Measurements from ENCODE around the gene KCTD3. TPM values are rescaled to one million over a fixed set of nuclear protein-coding genes. Genes with fewer than 3 reads are reported as not detected.

KCTD3 gene
- total RNA-seq, 1 experiment from 2014 or later: 52.8 TPM

GRCh38 chr1:215601276-215601675, 34.2 kb downstream of the KCTD3 start:
- no peak overlapping the region for H3K9ac ChIP-seq (ENCODE audit: low read length)
- no peaks in the 10 kb centered on the region for H3K79me2 ChIP-seq (ENCODE audit: low read length)
- no peaks in the 10 kb centered on the region for H3K4me1 ChIP-seq (ENCODE audit: insufficient read depth, low read length)
- H3K36me3 ChIP-seq (ENCODE audit: low read depth, low read length): peaks cover 42% of the 10 kb centered on the region; the same call in 1 of the 2 replicates
- no peak overlapping the region for H2AFZ ChIP-seq (ENCODE audit: low read length)
- no peaks in the 10 kb centered on the region for H3K27me3 ChIP-seq (ENCODE audit: low read length)
- no peaks in the 10 kb centered on the region for H3K9me3 ChIP-seq (ENCODE audit: low read length)
- ATAC-seq (no peak), DNase-seq (no peak)
- H3F3A ChIP-seq (ENCODE audit: low read length, unreplicated experiment): no peaks in the 10 kb centered on the region
- CTCF ChIA-PET: no interaction called here
- H3K9me2 ChIP-seq (replicated peaks; ENCODE audit: low read length): no peaks in the 10 kb centered on the region
- no peak for TF ChIP-seq CTCF (conservative IDR thresholded peaks at IDR 0.05; ENCODE audit: low read depth, low read length)
- TF ChIP-seq EZH2 (IDR thresholded peaks at IDR 0.05; ENCODE audit: low read length, unreplicated experiment): no peak
- TF ChIP-seq EZH2phosphoT487 (IDR thresholded peaks at IDR 0.05; ENCODE audit: borderline replicate concordance, low read length): no peak
- intact Hi-C loops (cut with micrococcal nuclease): loop anchor here (10.0 kb wide), 1 partner anchor 46 kb away; no protein-coding TSS in a partner anchor
- no TSS peak for BruUV-seq (replicated peaks)
- H3K27ac ChIP-seq (ENCODE audit: low read length): no peak overlapping the region
- H4K20me1 ChIP-seq (ENCODE audit: low read length): 0 out of 2 replicates have a peak, but pooled peaks cover 3% of the 10 kb centered on the region
- H3K4me3 ChIP-seq (ENCODE audit: low read length): no peak overlapping the region
- H3K4me2 ChIP-seq (ENCODE audit: low read length): no peak overlapping the region
- POLR2A ChIA-PET (ENCODE audit: unreplicated experiment): no interaction called here

- ATAC-seq (no peak), DNase-seq (no peak)
- Histone ChIP-seq H3K4me1 (ENCODE audit: insufficient read depth, low read length) (no peaks in the 10 kb centered on the region), H4K20me1 (ENCODE audit: low read length) (0 out of 2 replicates have a peak, but pooled peaks cover 5% of the 10 kb centered on the region), H3K9me2 (replicated peaks; ENCODE audit: low read length) (no peaks in the 10 kb centered on the region), H3F3A (ENCODE audit: low read length, unreplicated experiment) (no peaks in the 10 kb centered on the region), H3K4me3 (ENCODE audit: low read length) (no peak overlapping the region), H3K79me2 (ENCODE audit: low read length) (no peaks in the 10 kb centered on the region), H3K36me3 (ENCODE audit: low read depth, low read length) (peaks cover 38% of the 10 kb centered on the region), H3K9ac (ENCODE audit: low read length) (no peak overlapping the region), H2AFZ (ENCODE audit: low read length) (no peak overlapping the region), H3K9me3 (ENCODE audit: low read length) (no peaks in the 10 kb centered on the region), H3K4me2 (ENCODE audit: low read length) (no peak overlapping the region), H3K27me3 (ENCODE audit: low read length) (no peaks in the 10 kb centered on the region), H3K27ac (ENCODE audit: low read length) (no peak overlapping the region)
- intact Hi-C loops (cut with micrococcal nuclease): loop anchor here (10.0 kb wide), 1 partner anchor 49 kb away; no protein-coding TSS in a partner anchor
- POLR2A ChIA-PET (ENCODE audit: unreplicated experiment): no interaction called here
- no TSS peak for BruUV-seq (replicated peaks)
- CTCF ChIA-PET: interaction anchor here (0.7 kb wide), 1 partner anchor 1300 kb away, joined by 3 read pairs; no protein-coding TSS in a partner anchor
- TF ChIP-seq EZH2phosphoT487 (IDR thresholded peaks at IDR 0.05; ENCODE audit: borderline replicate concordance, low read length): no peak
- no peak for TF ChIP-seq EZH2 (IDR thresholded peaks at IDR 0.05; ENCODE audit: low read length, unreplicated experiment)
- no peak for TF ChIP-seq CTCF (conservative IDR thresholded peaks at IDR 0.05; ENCODE audit: low read depth, low read length)
These were observed 36.2 kb downstream of the KCTD3 start for GRCh38 chr1:215603319-215603718.

GRCh38 chr1:215605011-215605621, 38.0 kb downstream of the KCTD3 start:
- Histone ChIP-seq H2AFZ (ENCODE audit: low read length) (no peak overlapping the region), H3K9me3 (ENCODE audit: low read length) (no peaks in the 10 kb centered on the region), H3F3A (ENCODE audit: low read length, unreplicated experiment) (no peaks in the 10 kb centered on the region), H3K9ac (ENCODE audit: low read length) (no peak overlapping the region), H3K27me3 (ENCODE audit: low read length) (no peaks in the 10 kb centered on the region), H3K27ac (ENCODE audit: low read length) (no peak overlapping the region), H3K9me2 (replicated peaks; ENCODE audit: low read length) (no peaks in the 10 kb centered on the region), H3K4me2 (ENCODE audit: low read length) (no peak overlapping the region), H3K4me1 (ENCODE audit: insufficient read depth, low read length) (no peaks in the 10 kb centered on the region), H3K79me2 (ENCODE audit: low read length) (no peaks in the 10 kb centered on the region), H4K20me1 (ENCODE audit: low read length) (0 out of 2 replicates have a peak, but pooled peaks cover 5% of the 10 kb centered on the region), H3K36me3 (ENCODE audit: low read depth, low read length) (peaks cover 51% of the 10 kb centered on the region), H3K4me3 (ENCODE audit: low read length) (no peak overlapping the region)
- intact Hi-C loops (cut with micrococcal nuclease): loop anchor here (10.0 kb wide), 1 partner anchor 50 kb away; no protein-coding TSS in a partner anchor
- ATAC-seq: no peak; the same call in none of the 2 replicates
- ChIA-PET CTCF (interaction anchor here (0.9 kb wide), 1 partner anchor 424 kb away, joined by 3 read pairs; no protein-coding TSS in a partner anchor), POLR2A (ENCODE audit: unreplicated experiment) (no interaction called here)
- DNase-seq: no peak
- no peak for TF ChIP-seq EZH2phosphoT487 (IDR thresholded peaks at IDR 0.05; ENCODE audit: borderline replicate concordance, low read length)
- no peak for TF ChIP-seq EZH2 (IDR thresholded peaks at IDR 0.05; ENCODE audit: low read length, unreplicated experiment)
- no peak for TF ChIP-seq CTCF (conservative IDR thresholded peaks at IDR 0.05; ENCODE audit: low read depth, low read length)
- BruUV-seq (replicated peaks): no TSS peak

Measured in PC-3 (cell line).